ENCODE results near the gene CA4. TPM values are rescaled to one million over a fixed set of nuclear protein-coding genes. Genes with fewer than 3 reads are reported as not detected.

The CA4 gene
- total and polyA plus RNA-seq, 4 donors = 50.0 to 57.6 (median 57.3) TPM

DNA sequence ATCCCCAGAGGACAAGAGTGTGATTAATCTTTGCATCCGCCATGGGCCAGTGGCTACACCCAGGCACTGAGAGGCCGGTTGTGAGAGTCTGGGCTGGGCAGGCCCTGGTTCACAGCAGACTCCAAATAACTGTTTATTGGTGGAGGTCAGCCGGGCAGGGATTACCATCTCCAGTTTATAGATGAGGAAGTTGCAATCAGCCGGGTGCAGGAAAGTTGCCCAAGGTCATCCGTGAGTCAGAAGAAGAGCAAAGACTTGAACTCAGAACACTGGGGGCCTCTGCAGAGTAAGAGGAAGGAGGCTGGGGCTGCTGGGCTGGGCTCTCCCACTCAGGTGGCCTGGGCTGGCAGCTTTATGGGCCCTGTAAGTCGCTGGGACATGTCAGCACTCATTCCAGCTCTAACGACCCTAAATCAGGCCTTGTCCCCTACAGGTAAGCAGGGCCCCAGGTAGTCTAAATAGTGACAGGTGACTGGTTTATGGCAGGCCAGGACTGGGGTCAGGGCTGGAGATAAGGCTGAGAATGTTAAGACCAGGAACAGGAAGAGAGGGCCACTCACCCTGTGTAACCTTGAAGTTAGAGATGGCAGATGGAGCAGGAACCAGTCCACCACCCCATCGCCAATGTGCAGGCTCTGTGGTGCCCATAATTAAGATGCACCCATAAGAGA is 2.1 kb upstream of the CA4 start:
- H3K9me3 ChIP-seq (ENCODE audit: control insufficient read depth in 4 of 4, insufficient read depth in 3 of 4, low read length in 3 of 4) = peaks cover 0 to 2% (median 0%) of the 10 kb centered on the region in 4 donors
- TF ChIP-seq CTCF (IDR thresholded peaks at IDR 0.05; ENCODE audit: control extremely low read depth, extremely low read depth) = no peak
- peak overlapping the region in 1 of 2 donors; percentile 62 for H3K27ac ChIP-seq (ENCODE audit: low read depth in 1 of 2, low read length in 1 of 2)
- no peak overlapping the region for H3K4me3 ChIP-seq
- no peaks in the 10 kb centered on the region for H3K36me3 ChIP-seq (ENCODE audit: control insufficient read depth in 4 of 4, insufficient read depth in 4 of 4, low read length in 4 of 4)
- H3K9ac ChIP-seq (ENCODE audit: insufficient read depth in 1 of 2, low read length in 2 of 2) = no peak overlapping the region
- DNase-seq (peak in 1 of 3 donors; percentile 10), ATAC-seq (ENCODE audit: insufficient read depth, low FRiP score) (no peak)
- peaks cover 0 to 18% (median 9%) of the 10 kb centered on the region in 5 donors for H3K4me1 ChIP-seq (ENCODE audit: control insufficient read depth in 5 of 5, insufficient read depth in 5 of 5, low read length in 5 of 5)
- 60 to 64% methylated on average over 8 of the region's 8 CpGs for WGBS, 2 donors
- H3K27me3 ChIP-seq (ENCODE audit: control insufficient read depth in 3 of 3, insufficient read depth in 3 of 3, low read length in 2 of 3) = peaks cover 0 to 47% (median 37%) of the 10 kb centered on the region in 3 donors

DNA sequence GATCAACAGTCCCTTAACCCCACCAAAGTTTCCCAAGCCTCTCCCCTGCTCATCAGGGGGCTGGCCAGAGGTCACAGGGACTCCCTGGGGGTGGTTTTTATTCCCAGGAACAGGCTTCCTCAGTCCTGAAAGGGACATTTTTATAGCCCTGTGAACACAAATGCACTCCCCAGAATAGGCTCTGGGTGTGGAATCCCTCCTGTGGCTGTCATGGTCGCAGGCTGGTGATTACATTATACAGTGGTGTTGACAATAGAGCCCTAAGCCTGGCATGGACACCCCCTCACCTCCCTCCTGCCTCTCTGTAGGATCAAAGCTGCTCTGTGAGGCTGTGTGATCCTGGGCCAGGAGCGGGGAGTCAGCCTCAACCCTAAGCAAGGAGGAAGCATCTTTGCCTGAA is 1.4 kb upstream of the CA4 start:
- peak in 1 of 3 donors; percentile 4 for DNase-seq
- Histone ChIP-seq H3K27me3 (ENCODE audit: control insufficient read depth in 3 of 3, insufficient read depth in 3 of 3, low read length in 2 of 3) (peaks cover 0 to 41% (median 37%) of the 10 kb centered on the region in 3 donors), H3K4me1 (ENCODE audit: control insufficient read depth in 5 of 5, insufficient read depth in 5 of 5, low read length in 5 of 5) (peaks cover 0 to 13% (median 6%) of the 10 kb centered on the region in 5 donors)

GRCh38 chr17:60151355-60151754 is 1.6 kb downstream of the CA4 start:
- ATAC-seq (ENCODE audit: insufficient read depth, low FRiP score) (no peak), DNase-seq (no peak)
- H3K9me3 ChIP-seq (ENCODE audit: control insufficient read depth in 4 of 4, insufficient read depth in 3 of 4, low read length in 3 of 4) = peaks cover 0 to 2% (median 0%) of the 10 kb centered on the region in 4 donors
- H3K4me1 ChIP-seq (ENCODE audit: control insufficient read depth in 5 of 5, insufficient read depth in 5 of 5, low read length in 5 of 5) = peaks cover 0 to 29% (median 9%) of the 10 kb centered on the region in 5 donors
- no peaks in the 10 kb centered on the region for H3K36me3 ChIP-seq (ENCODE audit: control insufficient read depth in 4 of 4, insufficient read depth in 4 of 4, low read length in 4 of 4)
- peak overlapping the region in 1 of 2 donors; percentile 78 for H3K27ac ChIP-seq (ENCODE audit: low read depth in 1 of 2, low read length in 1 of 2)
- H3K4me3 ChIP-seq = peak overlapping the region; percentile 49
- H3K27me3 ChIP-seq (ENCODE audit: control insufficient read depth in 3 of 3, insufficient read depth in 3 of 3, low read length in 2 of 3) = peaks cover 0 to 27% (median 25%) of the 10 kb centered on the region in 3 donors
- WGBS, 2 donors = 28 to 36% methylated on average over 5 of the region's 5 CpGs
- TF ChIP-seq CTCF (IDR thresholded peaks at IDR 0.05; ENCODE audit: control extremely low read depth, extremely low read depth) = no peak
- no peak overlapping the region for H3K9ac ChIP-seq (ENCODE audit: insufficient read depth in 1 of 2, low read length in 2 of 2)

More for the DNA sequence above, 1.4 kb upstream of the CA4 start:
- Histone ChIP-seq H3K9ac (ENCODE audit: insufficient read depth in 1 of 2, low read length in 2 of 2) (no peak overlapping the region), H3K36me3 (ENCODE audit: control insufficient read depth in 4 of 4, insufficient read depth in 4 of 4, low read length in 4 of 4) (no peaks in the 10 kb centered on the region), H3K27ac (ENCODE audit: low read depth in 1 of 2, low read length in 1 of 2) (peak overlapping the region in 1 of 2 donors; percentile 35), H3K9me3 (ENCODE audit: control insufficient read depth in 4 of 4, insufficient read depth in 3 of 4, low read length in 3 of 4) (peaks cover 0 to 2% (median 0%) of the 10 kb centered on the region in 4 donors), H3K4me3 (no peak overlapping the region)
- no peak for TF ChIP-seq CTCF (IDR thresholded peaks at IDR 0.05; ENCODE audit: control extremely low read depth, extremely low read depth)
- no peak for ATAC-seq (ENCODE audit: insufficient read depth, low FRiP score)
- 61 to 65% methylated on average over 2 of the region's 2 CpGs for WGBS, 2 donors
